NOMO-1 (cell line): ENCODE data around the gene HSPA12B.

Experiments
- DNase-seq, 2 experiments: peaks; one replicate each; lab custom pipeline; 2025; ENCODE audit not compliant: unreplicated experiment in 2 of 2; lab: John Stamatoyannopoulos, UW

The HSPA12B gene, protein sequence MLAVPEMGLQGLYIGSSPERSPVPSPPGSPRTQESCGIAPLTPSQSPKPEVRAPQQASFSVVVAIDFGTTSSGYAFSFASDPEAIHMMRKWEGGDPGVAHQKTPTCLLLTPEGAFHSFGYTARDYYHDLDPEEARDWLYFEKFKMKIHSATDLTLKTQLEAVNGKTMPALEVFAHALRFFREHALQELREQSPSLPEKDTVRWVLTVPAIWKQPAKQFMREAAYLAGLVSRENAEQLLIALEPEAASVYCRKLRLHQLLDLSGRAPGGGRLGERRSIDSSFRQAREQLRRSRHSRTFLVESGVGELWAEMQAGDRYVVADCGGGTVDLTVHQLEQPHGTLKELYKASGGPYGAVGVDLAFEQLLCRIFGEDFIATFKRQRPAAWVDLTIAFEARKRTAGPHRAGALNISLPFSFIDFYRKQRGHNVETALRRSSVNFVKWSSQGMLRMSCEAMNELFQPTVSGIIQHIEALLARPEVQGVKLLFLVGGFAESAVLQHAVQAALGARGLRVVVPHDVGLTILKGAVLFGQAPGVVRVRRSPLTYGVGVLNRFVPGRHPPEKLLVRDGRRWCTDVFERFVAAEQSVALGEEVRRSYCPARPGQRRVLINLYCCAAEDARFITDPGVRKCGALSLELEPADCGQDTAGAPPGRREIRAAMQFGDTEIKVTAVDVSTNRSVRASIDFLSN

DNA sequence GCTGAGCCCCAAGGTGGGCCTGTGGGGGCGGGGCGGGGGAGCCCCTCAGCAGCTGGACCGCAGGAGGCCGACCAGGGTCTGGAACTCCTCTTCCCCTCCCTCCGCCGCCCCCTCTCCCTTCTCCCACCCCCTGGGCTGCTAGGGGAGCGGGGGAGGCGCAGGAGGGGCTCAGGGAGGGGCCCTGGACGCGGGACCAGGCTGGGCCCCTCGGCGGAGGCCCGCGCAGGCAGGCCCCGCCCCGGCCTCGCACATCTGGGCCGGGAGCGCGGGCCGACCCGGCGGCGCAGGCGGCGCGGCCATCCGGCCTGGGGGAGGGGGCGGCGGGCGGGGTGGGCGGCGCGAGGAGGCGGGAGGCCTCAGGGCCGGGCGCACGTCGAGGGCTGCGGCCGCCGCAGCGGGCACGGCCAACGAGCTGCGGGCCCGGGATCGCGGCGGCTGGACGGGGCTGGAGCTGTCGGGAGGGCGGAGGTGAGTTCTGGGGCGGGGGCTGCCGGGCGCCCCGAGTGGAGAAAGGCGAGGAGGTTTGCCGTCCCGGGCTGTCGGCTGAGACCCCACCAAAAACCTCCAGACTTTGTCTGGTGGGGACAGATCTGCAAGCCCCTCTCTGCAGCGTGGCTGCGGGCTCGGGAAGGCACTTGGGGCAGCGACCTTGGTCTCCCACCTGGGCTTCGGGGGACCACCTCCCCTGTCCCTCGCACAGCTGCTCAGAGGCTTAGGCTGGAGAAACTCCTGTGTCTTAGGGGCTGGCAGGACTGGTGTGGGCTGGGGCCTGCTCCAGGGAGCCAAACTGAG is at the start of gene HSPA12B:
HSPA12B (plus strand) TSS at position 359 of the 792 bp plus-strand sequence. CDS start 5,990 bp downstream, outside the sequence.
- no peak for DNase-seq

DNA sequence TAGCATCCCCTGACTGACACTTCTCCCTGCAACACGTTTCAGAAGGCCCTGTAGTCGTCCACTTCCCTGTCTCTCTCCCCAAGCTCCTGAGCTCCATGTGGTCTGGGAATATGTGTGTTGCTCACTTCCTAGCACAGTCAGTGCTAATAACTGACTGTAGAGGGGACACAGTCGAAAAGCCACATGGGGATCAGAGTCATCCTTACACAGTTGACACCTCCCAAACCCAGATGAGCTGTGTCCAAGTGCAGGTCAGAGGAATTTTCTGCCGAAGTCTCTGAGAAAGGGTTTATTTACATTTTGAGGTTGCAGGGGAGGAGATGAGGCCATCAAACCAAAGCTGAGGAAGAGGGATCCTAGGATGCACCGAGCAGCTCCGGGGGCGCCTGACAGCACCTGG is 47.1 kb upstream of the HSPA12B start:
- no peak for DNase-seq

DNA sequence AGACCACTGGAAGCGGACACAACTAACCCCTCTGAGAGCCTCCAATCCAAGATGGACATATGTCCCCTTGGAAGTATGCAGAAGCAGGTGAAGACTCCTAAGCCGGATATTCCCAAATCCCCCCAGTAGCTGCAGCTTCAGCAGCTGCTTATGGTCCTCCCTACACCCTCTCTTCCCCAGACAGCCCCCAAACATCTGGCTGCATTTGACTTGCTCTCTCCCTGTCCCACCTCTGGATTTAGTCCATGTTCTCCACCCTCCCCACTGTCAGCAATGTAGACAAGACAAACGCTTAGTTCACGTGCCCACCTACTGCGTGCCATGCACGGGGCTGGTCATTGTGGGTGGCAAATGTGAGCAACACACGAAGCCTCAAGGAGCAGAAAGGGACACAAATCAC is 46.1 kb upstream of the HSPA12B start:
- no peak for DNase-seq

DNA sequence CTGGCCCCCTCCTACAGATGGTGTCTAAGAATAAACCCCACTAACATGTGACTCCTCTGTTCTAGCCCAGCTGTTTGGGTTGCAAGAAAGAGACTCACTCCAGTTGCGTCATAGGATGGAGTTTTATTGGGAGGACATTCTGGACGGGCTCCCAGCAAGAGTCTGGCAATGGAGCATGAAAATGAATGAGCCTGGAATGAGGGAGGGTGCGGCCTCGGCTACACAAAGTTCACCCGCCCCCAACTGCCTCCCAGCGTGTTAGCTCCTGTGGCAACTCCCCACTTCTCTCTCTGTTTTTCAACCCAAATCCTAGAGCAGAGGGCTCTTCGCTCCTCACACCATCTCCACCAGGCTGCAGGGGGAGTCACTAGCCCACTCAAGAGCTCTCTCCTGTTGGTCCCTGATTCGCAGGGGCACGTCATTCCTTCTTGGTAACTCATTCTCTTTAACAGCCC is 45.6 kb upstream of the HSPA12B start:
- DNase-seq = no peak

DNA sequence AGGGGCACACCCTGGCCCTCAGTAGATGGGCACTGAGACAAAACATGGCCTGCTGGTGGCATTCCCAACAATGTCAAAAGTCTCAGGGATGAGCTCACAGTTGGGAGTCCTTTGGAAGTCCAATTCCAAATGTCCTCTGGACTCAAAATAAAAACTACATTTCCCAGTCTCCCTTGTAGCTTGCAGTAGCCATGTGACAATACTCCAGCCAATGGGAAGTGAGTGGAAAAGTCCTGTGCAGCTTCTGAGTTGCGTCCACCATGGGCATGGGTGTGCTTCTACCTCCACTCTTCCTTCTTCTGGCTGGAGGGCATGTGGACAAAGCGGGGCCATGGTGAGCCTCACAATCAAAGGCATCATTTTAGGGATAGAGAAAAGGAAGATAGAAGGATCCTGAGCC is 44.8 kb upstream of the HSPA12B start:
- DNase-seq = no peak

DNA sequence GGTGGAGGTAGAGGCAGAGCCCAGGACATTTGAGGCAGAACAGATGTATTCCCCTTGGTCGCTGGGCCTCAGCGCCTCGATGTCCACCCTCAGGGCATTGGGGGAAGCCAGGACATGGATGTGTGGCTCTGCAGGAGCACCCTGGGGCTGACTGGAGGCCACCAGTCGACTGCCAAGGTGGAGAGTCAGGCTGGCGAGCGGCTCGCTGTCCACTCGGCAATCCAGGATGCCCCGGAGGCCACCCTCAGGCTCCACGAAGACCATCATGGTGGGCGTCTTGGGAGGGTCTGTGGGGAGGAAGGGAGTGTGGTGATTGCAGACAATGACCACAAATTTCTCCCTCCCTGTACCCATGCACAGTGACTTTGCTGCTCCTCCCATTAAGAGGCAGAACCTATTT is 42.5 kb upstream of the HSPA12B start:
- no peak for DNase-seq

DNA sequence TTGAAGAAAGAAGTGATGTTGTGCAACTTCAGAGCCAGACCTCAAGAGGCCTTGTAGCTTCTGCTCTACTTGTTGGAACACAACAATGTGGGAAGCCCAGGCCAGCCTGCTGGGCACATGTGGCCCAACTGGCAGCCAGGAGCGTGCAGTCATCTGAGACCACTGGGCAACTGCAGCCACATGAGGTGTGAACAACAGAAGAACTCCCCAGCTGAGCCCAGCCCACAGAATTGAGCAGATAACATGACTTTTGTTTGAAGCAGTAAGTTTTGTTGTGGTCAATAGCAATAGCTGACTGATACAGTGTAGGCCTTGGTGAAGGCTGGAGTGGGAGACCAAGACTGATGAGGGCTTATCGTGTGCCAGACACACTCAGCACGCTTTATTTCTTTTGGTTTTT is 42.1 kb upstream of the HSPA12B start:
- no peak for DNase-seq

DNA sequence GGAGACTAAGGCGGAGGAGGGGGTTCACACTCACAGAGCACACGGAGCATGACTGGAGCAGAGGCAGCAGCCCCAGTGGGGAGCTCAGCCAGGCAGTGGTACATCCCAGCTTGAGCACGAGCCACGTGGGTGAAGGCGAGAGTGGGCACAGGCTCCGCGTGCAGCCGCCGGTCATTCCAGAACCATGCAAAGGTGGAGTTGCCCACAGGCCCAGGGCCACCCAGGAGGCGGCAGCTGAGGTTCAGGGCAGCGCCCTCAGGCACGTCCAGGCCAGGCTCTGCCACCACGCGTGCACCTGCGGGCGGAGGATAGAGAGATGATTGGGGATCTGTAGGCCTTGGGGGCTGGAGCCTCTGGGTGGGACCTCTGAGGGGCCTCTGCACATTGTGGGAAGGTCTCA is 41.2 kb upstream of the HSPA12B start:
- no peak for DNase-seq

DNA sequence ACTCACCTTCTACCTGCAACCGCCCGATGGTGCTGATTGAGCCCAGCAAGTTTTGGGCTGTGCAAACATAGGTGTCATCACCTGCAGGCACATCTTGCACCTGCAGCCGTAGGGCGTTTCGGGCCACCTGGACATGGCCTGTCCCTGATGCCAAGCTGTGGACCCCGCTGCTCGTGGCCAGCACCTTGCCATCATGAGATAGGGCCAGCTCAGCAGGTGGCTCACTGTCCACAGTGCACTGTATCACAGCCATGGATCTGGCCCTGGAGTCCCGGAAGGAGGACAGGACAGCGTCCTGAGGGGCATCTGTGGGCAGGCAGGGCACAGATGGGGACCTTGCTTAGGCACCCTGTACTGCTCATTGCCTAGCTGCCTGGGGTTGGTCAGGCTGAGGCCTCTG is 40.6 kb upstream of the HSPA12B start:
- DNase-seq = no peak

DNA sequence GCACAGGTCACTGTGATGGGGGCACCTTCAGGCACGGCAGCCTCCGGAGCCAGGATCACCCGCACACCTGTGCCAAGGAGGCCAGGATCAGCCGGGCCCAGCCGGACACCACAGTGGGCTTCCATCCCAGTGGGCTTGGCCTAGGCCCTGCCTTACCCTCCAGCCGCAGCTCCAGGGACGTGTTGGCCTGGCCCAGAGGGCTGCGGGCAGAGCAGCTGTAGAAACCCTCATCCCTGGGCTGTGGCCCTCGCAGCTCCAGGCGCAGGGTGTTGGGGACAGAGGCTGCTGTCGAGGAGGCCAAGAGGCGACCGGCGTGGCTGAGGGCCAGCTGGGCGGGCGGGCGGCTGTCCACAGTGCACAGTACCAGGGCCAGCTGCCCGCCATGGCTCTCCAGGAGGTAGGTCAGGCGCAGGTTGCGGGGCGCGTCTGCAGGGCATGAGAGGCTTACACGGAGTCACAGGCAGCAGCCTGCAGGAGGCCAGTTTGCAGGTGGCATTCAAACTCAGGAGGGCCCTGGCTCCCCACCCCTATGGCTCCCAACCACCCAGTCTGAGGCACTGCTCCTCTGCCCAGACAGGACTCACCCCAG is 39.7 kb upstream of the HSPA12B start:
- no peak for DNase-seq

DNA sequence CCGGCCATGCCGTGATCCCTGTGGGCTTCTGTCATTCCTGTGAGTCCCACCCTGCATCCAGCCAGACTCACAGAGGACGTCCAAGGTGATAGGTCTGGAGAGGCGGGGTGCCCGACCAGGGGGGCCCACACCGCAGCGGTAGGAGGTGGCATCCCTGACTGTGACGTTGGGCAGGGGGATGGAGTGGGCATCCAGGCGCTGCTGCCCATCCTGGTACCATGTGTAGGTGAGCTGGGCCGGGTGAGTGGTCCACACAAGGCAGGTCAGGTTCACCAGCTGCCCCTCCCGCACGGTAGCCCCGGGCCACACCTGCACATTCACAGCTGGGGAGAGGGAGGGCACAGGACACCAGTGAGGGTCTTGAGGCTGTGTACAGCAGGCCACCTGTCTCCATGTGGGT is 39.1 kb upstream of the HSPA12B start:
- DNase-seq = no peak

DNA sequence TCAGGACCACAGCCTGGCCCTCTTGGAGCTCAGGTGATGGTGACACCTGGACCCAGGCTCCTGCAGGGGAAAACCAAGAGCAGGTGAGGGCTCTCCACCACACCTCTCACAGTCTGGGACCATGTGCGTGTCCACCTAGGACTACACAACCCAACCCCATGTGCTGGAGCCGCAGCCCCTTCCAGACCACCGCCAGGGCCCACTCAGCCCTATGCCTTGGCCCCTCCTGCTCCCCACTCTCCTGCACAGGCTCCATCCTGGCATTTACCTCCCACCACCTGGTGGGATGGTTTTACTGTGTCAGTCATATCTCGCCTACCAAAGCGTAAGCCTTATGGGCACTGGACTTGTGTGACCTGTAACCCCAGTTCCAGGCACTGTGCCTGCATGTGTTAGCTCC is 37.6 kb upstream of the HSPA12B start:
- DNase-seq = no peak

DNA sequence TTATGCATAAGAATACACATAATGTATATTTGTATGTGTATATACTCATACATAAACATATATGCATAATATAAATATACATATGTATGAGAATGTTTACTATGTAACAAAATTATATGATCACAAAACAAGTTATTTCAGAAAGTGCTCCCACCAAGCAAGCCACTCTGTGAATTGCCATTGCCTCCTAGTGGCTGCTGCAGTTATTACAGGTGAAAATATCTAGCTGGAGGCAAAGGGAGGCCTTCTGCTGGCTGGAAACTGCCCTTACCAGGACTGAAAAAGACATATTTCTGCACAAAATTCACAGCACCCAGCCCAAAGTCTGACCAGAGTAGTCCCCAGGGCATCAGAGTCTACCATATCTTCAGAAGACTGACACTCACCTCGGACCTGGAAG is 36.3 kb upstream of the HSPA12B start:
- DNase-seq = no peak

DNA sequence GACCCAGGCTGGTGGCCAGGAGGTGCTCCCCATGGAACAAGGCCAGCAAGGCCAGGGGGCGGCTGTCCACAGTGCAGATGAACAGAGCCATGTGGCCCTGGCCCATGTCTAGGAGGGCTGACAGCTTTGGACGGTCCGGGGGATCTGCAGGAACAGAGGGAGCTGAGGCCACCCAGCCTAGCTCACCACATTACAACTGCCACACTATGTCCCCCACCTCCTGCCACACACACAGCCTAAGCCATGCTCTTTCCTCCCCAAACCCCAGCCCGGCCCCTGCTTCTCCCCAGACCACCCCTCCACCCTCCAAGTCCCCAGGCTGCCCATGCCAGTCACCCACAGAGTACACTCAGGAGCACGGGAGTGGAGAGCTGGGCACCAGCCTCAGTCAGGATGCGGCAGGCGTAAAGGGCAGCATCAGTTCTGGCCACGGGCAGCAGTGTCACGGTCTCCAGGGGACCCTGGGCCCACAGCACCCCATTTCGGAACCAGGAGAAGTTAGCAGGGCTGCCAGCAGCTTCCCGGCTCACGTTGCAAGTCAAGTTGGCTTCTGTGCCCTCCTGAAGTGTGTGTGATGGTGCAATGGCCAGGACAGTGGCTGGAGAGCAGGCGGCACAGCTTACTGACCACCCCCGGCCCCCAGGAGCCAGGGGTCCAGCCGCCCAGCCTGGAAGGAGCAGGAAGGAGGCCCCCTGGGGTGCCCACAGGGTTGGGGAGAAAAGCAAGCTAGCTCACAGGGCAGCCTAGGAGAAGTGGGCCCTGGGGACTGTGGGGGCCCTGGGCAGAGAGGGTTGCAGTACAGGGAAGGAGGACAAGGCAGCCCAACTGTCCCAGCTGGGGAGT is 35.5 kb upstream of the HSPA12B start:
- DNase-seq = no peak

DNA sequence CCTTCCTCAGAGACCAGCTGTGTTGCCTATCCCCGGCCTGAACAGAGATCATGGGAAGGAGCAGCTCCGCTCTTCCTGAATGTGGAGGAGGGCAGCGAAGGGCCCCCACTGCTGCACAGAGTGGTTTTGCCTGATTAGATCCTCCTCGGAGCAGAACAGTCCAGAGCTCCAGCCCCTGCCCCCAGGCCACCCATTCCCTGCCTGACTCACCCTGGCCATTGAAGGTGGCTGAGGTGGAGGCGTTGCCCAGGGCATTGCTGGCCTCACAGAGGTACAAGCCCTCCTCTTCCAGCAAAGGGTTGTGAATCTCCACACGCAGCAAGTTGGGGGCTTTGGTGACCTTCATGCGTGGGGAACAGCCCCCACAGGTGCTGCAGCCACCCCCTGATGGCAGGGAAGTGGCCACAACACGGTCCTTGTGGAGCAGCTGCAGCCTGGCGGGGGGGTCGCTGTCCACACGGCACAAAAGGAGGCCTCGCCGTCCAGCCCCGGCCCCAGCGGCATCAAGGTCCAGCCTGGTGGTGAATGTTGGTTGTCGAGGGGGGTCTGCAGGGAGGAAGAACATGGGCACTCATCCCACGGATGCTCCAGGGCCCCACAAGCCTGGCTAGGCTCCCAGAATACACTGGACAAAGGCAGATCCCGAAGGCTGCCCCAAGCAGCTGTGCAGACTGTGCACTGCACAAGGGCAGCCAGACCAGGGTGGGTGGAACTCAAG is 34.7 kb upstream of the HSPA12B start:
- DNase-seq = no peak

DNA sequence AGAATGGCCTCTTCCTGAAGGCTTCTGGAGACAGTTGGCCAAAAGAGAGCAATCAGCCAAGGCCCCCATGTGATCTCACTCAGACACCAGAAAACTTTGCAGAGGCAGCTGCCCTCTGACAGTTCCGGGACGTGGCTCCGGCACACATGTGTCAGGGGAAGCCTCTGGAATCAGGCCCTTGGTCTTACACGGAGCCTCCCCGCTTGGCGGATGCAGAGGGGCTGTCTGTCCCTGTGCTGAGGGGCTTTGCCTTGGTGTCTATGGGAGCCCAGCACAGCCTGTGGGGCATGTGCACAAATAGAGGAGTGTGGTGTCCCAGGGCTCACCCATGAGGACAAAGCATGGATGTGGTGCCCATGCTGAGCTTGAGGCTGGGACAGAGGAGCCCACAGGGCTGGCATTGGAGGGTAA is 33.9 kb upstream of the HSPA12B start:
- no peak for DNase-seq

DNA sequence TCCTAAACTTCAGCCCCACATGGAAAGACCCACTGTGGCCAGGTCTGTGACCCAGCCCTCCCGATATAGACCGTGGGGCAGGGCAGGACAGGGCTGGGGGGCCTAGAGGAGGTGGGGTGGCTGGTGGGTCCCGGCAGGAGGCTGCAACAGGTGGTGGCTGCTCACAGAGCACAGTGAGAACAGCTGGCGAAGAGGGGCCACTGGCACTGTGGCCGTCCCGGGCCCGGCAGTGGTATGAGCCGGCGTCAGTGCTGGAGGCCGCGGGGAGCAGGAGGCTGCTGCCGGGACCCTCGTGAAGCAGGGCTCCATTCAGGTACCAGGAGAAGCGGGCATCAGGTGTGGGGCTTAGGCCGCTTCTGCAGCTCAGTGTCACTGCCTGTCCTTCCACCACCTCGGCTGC is 33.4 kb upstream of the HSPA12B start:
- no peak for DNase-seq

DNA sequence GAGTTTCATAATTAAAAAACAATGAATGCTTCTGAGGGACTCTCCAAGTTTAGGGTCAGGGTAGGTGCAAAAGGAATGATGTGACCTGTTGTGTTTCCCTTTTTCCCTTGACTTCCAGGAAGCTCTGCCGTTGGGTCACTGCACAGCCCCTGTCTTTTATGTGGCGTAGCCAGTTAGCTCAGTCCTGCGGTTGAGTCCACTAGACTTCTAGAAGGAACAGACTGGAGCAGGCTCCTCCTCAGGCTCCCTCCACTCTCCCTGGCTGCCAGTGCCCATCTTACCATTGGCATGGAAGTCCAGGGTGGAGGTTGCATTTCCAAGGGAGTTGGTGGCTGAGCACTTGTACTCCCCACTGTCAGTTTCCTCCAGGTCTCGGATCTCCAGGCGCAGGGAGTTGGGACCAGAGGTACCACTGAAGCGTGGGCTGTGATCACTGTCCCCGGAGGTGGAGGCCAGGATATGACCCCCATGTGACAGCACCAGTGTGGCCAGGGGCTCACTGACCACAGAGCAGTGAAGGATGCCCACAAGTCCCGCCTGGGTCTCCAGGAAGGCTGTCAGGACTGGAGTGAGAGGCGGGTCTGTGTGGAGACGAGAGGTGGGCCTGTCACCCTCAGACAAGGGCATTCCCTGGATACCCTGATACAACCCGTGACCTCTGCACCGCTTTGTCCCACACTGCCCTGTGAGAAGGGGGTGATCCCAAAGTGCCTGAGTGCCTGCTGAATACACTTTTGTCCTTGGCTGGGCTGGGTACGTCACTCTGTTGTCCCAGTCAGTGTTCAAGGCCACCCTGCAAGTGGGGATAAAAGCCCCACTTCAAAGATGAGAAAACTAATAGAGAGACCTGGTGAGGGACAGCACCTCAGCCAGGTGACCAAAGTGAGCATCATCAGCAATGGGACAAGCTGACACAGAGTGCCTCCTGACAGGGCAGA is 31.2 kb upstream of the HSPA12B start:
- no peak for DNase-seq
